HEK293 (cell line): Measurements from ENCODE around the gene SEC11A.
A peak's percentile ranks its signal among the peaks of the same experiment; 100 is the strongest.

Experiments
- CTCF ChIA-PET: fragments of 350-600 bp; formaldehyde crosslinking; extraction: SDS; loops from one replicate; lab custom pipeline; 2021; ENCODE audit warnings: antibody characterized with exemption; lab: Yijun Ruan, JAX
- POLR2A ChIA-PET: fragments of 300-600 bp; formaldehyde crosslinking; extraction: SDS; loops from one replicate; lab custom pipeline; 2020; ENCODE audit warnings: antibody characterized with exemption, inconsistent platforms; lab: Yijun Ruan, JAX
- H3K27ac ChIP-seq: fragments of 200-500 bp; sonication (Bioruptor generic); 2 replicates; pipeline ENCODE4 v1.5.1; 2014; ENCODE audit warnings: low read depth, low read length, control low read depth, inconsistent platforms; ENCODE audit errors: extremely low read depth
- H3K36me3 ChIP-seq, 2 experiments: fragments of 200-500 bp in 1 of 2; sonication (Bioruptor generic) in 1 of 2; 1 replicate in 1 of 2; 2 replicates in 1 of 2; pipeline ENCODE4 v1.5.1; 2014 to 2017; ENCODE audit warnings: inconsistent platforms in 2 of 2, low read length in 2 of 2; ENCODE audit not compliant: control insufficient read depth in 2 of 2, insufficient read depth in 1 of 2
- H3K4me1 ChIP-seq: fragments of 200-500 bp; sonication (Bioruptor generic); 2 replicates; pipeline ENCODE4 v1.5.1; 2014; ENCODE audit warnings: mild to moderate bottlenecking, low read length, inconsistent platforms; ENCODE audit not compliant: control insufficient read depth, insufficient read depth
- H3K4me3 ChIP-seq: 2 replicates; pipeline ENCODE4 v1.5.1; 2011; ENCODE audit warnings: low read depth, mild to moderate bottlenecking, control low read depth, low read length, moderate library complexity
- H3K9me3 ChIP-seq: fragments of 200-500 bp; sonication (Bioruptor generic); 2 replicates; pipeline ENCODE4 v1.5.1; 2014; ENCODE audit warnings: low read depth, low read length, inconsistent platforms; ENCODE audit not compliant: control insufficient read depth, insufficient read depth
- SETDB1 ChIP-seq: IDR thresholded peaks from one replicate; pipeline ENCODE4 v1.6.1; 2017; ENCODE audit warnings: mild to moderate bottlenecking, low read length, moderate library complexity, mixed read lengths; ENCODE audit not compliant: insufficient read length
- ZNF16 ChIP-seq: fragments of 450-650 bp; formaldehyde crosslinking; IDR thresholded peaks from 2 replicates; pipeline ENCODE4 v1.5.1; 2016; ENCODE audit warnings: low read depth, missing biosample characterization, missing genetic modification characterization
- ZNF311 ChIP-seq: fragments of 450-650 bp; formaldehyde crosslinking; IDR thresholded peaks from 2 replicates; pipeline ENCODE4 v1.5.1; 2017; ENCODE audit warnings: missing biosample characterization, missing genetic modification characterization, borderline replicate concordance
- ZNF560 ChIP-seq: fragments of 450-650 bp; formaldehyde crosslinking; IDR thresholded peaks from 2 replicates; pipeline ENCODE4 v1.5.1; 2017; ENCODE audit warnings: missing biosample characterization, missing genetic modification characterization, borderline replicate concordance
- ZNF76 ChIP-seq: fragments of 450-650 bp; formaldehyde crosslinking; IDR thresholded peaks from 2 replicates; pipeline ENCODE4; 2016; ENCODE audit warnings: low read depth, missing biosample characterization, missing genetic modification characterization, borderline replicate concordance
- ZSCAN5A ChIP-seq: fragments of 450-650 bp; formaldehyde crosslinking; IDR thresholded peaks from 2 replicates; pipeline ENCODE4 v1.5.1; 2016; ENCODE audit warnings: missing biosample characterization, missing genetic modification characterization
- TF ChIP-seq, protein P1 (sequence below): fragments of 450-650 bp; formaldehyde crosslinking; IDR thresholded peaks from 2 replicates; pipeline ENCODE4 v1.5.1; 2016; ENCODE audit warnings: missing biosample characterization, missing genetic modification characterization

Gene SEC11A

DNA sequence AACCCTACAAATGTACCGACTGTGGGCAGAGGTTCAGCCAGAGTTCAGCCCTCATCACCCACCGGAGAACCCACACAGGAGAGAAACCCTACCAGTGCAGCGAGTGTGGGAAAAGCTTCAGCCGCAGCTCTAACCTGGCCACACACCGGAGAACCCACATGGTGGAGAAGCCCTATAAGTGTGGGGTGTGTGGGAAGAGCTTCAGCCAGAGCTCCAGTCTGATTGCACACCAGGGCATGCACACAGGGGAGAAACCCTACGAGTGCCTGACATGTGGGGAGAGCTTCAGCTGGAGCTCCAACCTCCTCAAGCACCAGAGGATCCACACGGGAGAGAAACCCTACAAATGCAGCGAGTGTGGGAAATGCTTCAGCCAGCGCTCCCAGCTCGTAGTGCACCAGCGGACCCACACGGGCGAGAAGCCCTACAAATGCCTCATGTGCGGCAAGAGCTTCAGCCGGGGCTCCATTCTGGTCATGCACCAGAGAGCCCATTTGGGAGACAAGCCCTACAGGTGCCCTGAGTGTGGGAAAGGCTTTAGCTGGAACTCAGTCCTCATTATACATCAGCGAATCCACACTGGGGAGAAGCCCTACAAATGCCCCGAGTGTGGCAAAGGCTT, 94.5 kb downstream of the SEC11A start:
- Histone ChIP-seq H3K36me3 (peaks cover 0 to 27% of the 10 kb centered on the region in 2 experiments; a peak in 1 of 3 replicates), H3K4me3 (no peak overlapping the region), H3K4me1 (no peaks in the 10 kb centered on the region), H3K9me3 (no peaks in the 10 kb centered on the region), H3K27ac (no peak overlapping the region)
- ChIA-PET CTCF (interaction anchor here (0.5 to 1.3 kb wide), 5 partner anchors 12 to 1034 kb away, joined by 3 to 7 read pairs (median 4); no protein-coding TSS in a partner anchor), POLR2A (interaction anchor here (1.1 kb wide), 1 partner anchor 9 kb away, joined by 6 read pairs; no protein-coding TSS in a partner anchor)
- TF ChIP-seq SETDB1 (peak; percentile 93), ZNF311 (no peak)
- TF ChIP-seq, protein P1, sequence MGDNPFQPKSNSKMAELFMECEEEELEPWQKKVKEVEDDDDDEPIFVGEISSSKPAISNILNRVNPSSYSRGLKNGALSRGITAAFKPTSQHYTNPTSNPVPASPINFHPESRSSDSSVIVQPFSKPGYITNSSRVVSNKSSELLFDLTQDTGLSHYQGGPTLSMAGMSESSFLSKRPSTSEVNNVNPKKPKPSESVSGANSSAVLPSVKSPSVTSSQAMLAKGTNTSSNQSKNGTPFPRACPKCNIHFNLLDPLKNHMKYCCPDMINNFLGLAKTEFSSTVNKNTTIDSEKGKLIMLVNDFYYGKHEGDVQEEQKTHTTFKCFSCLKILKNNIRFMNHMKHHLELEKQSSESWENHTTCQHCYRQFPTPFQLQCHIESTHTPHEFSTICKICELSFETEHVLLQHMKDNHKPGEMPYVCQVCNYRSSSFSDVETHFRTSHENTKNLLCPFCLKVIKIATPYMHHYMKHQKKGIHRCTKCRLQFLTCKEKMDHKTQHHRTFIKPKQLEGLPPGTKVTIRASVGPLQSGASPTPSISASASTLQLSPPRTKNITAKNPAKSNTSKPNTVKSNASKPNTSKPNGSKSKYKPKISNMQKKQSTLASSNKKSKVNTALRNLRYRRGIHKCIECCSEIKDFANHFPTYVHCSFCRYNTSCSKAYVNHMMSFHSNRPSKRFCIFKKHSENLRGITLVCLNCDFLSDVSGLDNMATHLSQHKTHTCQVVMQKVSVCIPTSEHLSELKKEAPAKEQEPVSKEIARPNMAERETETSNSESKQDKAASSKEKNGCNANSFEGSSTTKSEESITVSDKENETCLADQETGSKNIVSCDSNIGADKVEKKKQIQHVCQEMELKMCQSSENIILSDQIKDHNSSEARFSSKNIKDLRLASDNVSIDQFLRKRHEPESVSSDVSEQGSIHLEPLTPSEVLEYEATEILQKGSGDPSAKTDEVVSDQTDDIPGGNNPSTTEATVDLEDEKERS (tag by site-specific recombination), result 0 out of 2 replicates have a peak, but pooled peaks have one; percentile 38
- TF ChIP-seq, all 188 proteins: peak for 2

GRCh38 chr15:84620626-84621025, 95.3 kb downstream of the SEC11A start:
- H3K9me3 ChIP-seq, result no peaks in the 10 kb centered on the region
- no peak overlapping the region for H3K4me3 ChIP-seq
- TF ChIP-seq ZNF16 (no peak), ZNF76 (no peak), ZNF560 (no peak), ZSCAN5A (tag by site-specific recombination) (no peak)
- ChIA-PET POLR2A (no interaction called here), CTCF (interaction anchor here (0.9 to 1.1 kb wide), 2 partner anchors 21 to 257 kb away, joined by 3 to 4 read pairs; no protein-coding TSS in a partner anchor)
- H3K27ac ChIP-seq, result no peak overlapping the region
- H3K4me1 ChIP-seq, result no peaks in the 10 kb centered on the region
- peaks cover 0 to 27% of the 10 kb centered on the region in 2 experiments; a peak in 2 of 3 replicates for H3K36me3 ChIP-seq
